Endothelial cell of umbilical vein (primary cell): Measurements from ENCODE around the gene MBLAC1. TPM values are rescaled to one million over a fixed set of nuclear protein-coding genes. Genes with fewer than 3 reads are reported as not detected.

ENCODE experiments used
- BruUV-seq: library from RNA; stranded (reverse); fragments of 400-500 nt; replicated peaks from 2 replicates; lab custom pipeline; 2021; lab: Mats Ljungman, UMichigan
- CTCF ChIA-PET: fragments of 300-600, 350-600 bp; sonication (Branson Sonifier 250); formaldehyde crosslinking; loops from one replicate; lab custom pipeline; 2021; ENCODE audit warnings: antibody characterized with exemption, inconsistent platforms; lab: Charles Lee
- POLR2A ChIA-PET: fragments of 300-600, 350-600 bp; sonication (Branson Sonifier 250); formaldehyde crosslinking; loops from one replicate; lab custom pipeline; 2021; ENCODE audit warnings: antibody characterized with exemption, inconsistent platforms; lab: Charles Lee
- DNase-seq: peaks from one replicate; pipeline ENCODE4 v3.0.0-alpha.2; 2011; ENCODE audit warnings: low read depth, low spot score
- FAIRE-seq: peaks from 2 replicates; lab custom pipeline; 2011; peaks lifted over from hg19 to GRCh38; lab: Jason Lieb, UNC
- H2AFZ ChIP-seq: 2 replicates; pipeline ENCODE4 v1.6.0; 2012; ENCODE audit warnings: low read depth, low read length, control low read depth, inconsistent platforms
- H3K27ac ChIP-seq: 2 replicates; pipeline ENCODE4 v1.5.1; 2011; ENCODE audit warnings: low read depth, mild to moderate bottlenecking, control low read depth, low read length, moderate library complexity; ENCODE audit not compliant: insufficient read depth
- H3K27me3 ChIP-seq, 2 experiments: 2 replicates each; pipeline versions ENCODE4 v1.6.0 to v1.6.1; 2011; ENCODE audit warnings: low read length in 2 of 2, mixed read lengths in 1 of 2; ENCODE audit not compliant: control insufficient read depth in 2 of 2, insufficient read depth in 2 of 2
- H3K36me3 ChIP-seq, 2 experiments: 2 replicates in 1 of 2; 3 replicates in 1 of 2; pipeline ENCODE4 v1.5.1; 2011; ENCODE audit warnings: low read length in 2 of 2, mild to moderate bottlenecking in 1 of 2, moderate library complexity in 1 of 2; ENCODE audit not compliant: control insufficient read depth in 2 of 2, insufficient read depth in 2 of 2; ENCODE audit errors: extremely low read depth in 1 of 2
- H3K4me1 ChIP-seq: 3 replicates; pipeline ENCODE4 v1.5.1; 2011; ENCODE audit warnings: mild to moderate bottlenecking, low read length; ENCODE audit not compliant: control insufficient read depth, insufficient read depth; ENCODE audit errors: extremely low read depth
- H3K4me2 ChIP-seq: 2 replicates; pipeline ENCODE4 v1.6.1; 2011; ENCODE audit warnings: low read length, control low read depth, mixed read lengths; ENCODE audit not compliant: insufficient read depth
- H3K4me3 ChIP-seq, 3 experiments: fragments of 200-600 bp in 1 of 3; sonication (generic), shearing (Covaris generic) in 1 of 3; replicated peaks in 1 of 3; 2 replicates each; pipeline ENCODE4 v1.5.1; 2011 to 2016; ENCODE audit warnings: control low read depth in 3 of 3, low read length in 3 of 3, mild to moderate bottlenecking in 2 of 3, inconsistent platforms in 1 of 3, low read depth in 1 of 3, moderate library complexity in 1 of 3; ENCODE audit not compliant: insufficient read depth in 1 of 3
- H3K79me2 ChIP-seq: 2 replicates; pipeline ENCODE4 v1.6.0; 2012; ENCODE audit warnings: low read length, inconsistent platforms; ENCODE audit not compliant: control insufficient read depth, insufficient read depth
- H3K9ac ChIP-seq: replicated peaks from 2 replicates; pipeline ENCODE3; 2011; ENCODE audit warnings: low read length, control low read depth; ENCODE audit not compliant: insufficient read depth; ENCODE audit errors: extremely low read depth
- H3K9me1 ChIP-seq: replicated peaks from 3 replicates; pipeline ENCODE4 v1.6.0; 2011; ENCODE audit warnings: mild to moderate bottlenecking, low read length; ENCODE audit not compliant: control insufficient read depth, insufficient read depth; ENCODE audit errors: extremely low read depth
- H3K9me3 ChIP-seq: replicated peaks from 2 replicates; pipeline ENCODE4 v1.5.1; 2012; ENCODE audit warnings: low read length, inconsistent platforms; ENCODE audit not compliant: control insufficient read depth, insufficient read depth
- H4K20me1 ChIP-seq: replicated peaks from 2 replicates; pipeline ENCODE3; 2011; ENCODE audit warnings: mild to moderate bottlenecking, low read length; ENCODE audit not compliant: control insufficient read depth, insufficient read depth; ENCODE audit errors: extremely low read depth
- JUN ChIP-seq: IDR thresholded peaks from 2 replicates; pipeline ENCODE4 v1.6.1; 2011; ENCODE audit warnings: borderline replicate concordance, low read depth; ENCODE audit not compliant: insufficient read length, insufficient read depth
- POLR2A ChIP-seq: IDR thresholded peaks from 2 replicates; pipeline ENCODE4 v1.6.1; 2012; ENCODE audit warnings: low read depth, mild to moderate bottlenecking, control low read depth, low read length
- POLR2AphosphoS5 ChIP-seq: IDR thresholded peaks from 2 replicates; pipeline ENCODE4 v1.6.1; 2012; ENCODE audit warnings: low read depth, mild to moderate bottlenecking, control low read depth, low read length, moderate library complexity; ENCODE audit not compliant: insufficient read depth
- dilution Hi-C: fragments of 300-500 bp; cut with MboI; formaldehyde crosslinking; loops from one replicate; pipeline ENCODE4 v1.15.0; 2019; ENCODE audit warnings: low sequenced_read_pairs; ENCODE audit not compliant: extremely low pct_ligation_motif_present
- intact Hi-C: fragments of 100-400 bp; cut with micrococcal nuclease; formaldehyde crosslinking; loops from one replicate; pipeline ENCODE4 v1.10.0; 2022
- polyA plus RNA-seq, 4 experiments: library from polyadenylated mRNA; depleted of rRNA in 3 of 4; stranded (reverse) in 3 of 4; unstranded in 1 of 4; fragments of >200 nt; gene quantifications; 2 replicates each; pipeline versions ENCODE4 v1.2.1 to v1.2.3, GENCODE V29; 2011 to 2012; ENCODE audit warnings: missing spikeins in 1 of 4
- total RNA-seq: library from RNA; stranded (reverse); gene quantifications from 2 replicates; pipeline ENCODE4 v1.2.3, GENCODE V29; 2021
- TF ChIP-seq, protein P1 (sequence below), 2 donors: IDR thresholded peaks; 1 replicate in 1 of 2; 2 replicates in 1 of 2; pipeline ENCODE4 v1.5.1; 2011; ENCODE audit warnings: low read length in 2 of 2, mild to moderate bottlenecking in 2 of 2, moderate library complexity in 2 of 2, control low read depth in 1 of 2, inconsistent platforms in 1 of 2, low read depth in 1 of 2; ENCODE audit not compliant: insufficient read depth in 1 of 2; ENCODE audit errors: extremely low read depth in 1 of 2

Gene MBLAC1
- total and polyA plus RNA-seq, 2 donors (not counting 3 experiments of a cell fraction or from before 2014, with no cell fraction given) = 1.8 to 2.1 TPM

GRCh38 chr7:100130608-100131453 is 4.1 kb downstream of the MBLAC1 start:
- BruUV-seq = no TSS peak

More at GRCh38 chr7:100130608-100131453, 4.1 kb downstream of the MBLAC1 start:
- CTCF ChIA-PET = interaction anchor here (0.6 to 5.9 kb wide), 29 partner anchors 9 to 277 kb away, joined by 3 to 79 read pairs (median 4); partner anchors contain the start of genes AP4M1, GAL3ST4, LAMTOR4 and MCM7
- H3K9ac ChIP-seq = no peak overlapping the region
- no peak overlapping the region for H3K4me3 ChIP-seq
- H3K36me3 ChIP-seq = no peaks in the 10 kb centered on the region
- H3K4me1 ChIP-seq = peaks cover 11% of the 10 kb centered on the region
- H3K79me2 ChIP-seq = no peaks in the 10 kb centered on the region
- no peak overlapping the region for H3K27ac ChIP-seq
- FAIRE-seq (peak; percentile 79), DNase-seq (peak; percentile 55)
- no peaks in the 10 kb centered on the region for H3K9me3 ChIP-seq
- H3K27me3 ChIP-seq = no peaks in the 10 kb centered on the region
- POLR2A ChIA-PET = no interaction called here
- no peaks in the 10 kb centered on the region for H3K9me1 ChIP-seq
- intact Hi-C loops = no loop called here
- H3K4me2 ChIP-seq = no peak overlapping the region
- TF ChIP-seq, protein P1, sequence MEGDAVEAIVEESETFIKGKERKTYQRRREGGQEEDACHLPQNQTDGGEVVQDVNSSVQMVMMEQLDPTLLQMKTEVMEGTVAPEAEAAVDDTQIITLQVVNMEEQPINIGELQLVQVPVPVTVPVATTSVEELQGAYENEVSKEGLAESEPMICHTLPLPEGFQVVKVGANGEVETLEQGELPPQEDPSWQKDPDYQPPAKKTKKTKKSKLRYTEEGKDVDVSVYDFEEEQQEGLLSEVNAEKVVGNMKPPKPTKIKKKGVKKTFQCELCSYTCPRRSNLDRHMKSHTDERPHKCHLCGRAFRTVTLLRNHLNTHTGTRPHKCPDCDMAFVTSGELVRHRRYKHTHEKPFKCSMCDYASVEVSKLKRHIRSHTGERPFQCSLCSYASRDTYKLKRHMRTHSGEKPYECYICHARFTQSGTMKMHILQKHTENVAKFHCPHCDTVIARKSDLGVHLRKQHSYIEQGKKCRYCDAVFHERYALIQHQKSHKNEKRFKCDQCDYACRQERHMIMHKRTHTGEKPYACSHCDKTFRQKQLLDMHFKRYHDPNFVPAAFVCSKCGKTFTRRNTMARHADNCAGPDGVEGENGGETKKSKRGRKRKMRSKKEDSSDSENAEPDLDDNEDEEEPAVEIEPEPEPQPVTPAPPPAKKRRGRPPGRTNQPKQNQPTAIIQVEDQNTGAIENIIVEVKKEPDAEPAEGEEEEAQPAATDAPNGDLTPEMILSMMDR (IDR thresholded peaks at IDR 0.05; ENCODE audit: extremely low read depth in 1 of 2, insufficient read depth in 1 of 2, low read depth in 1 of 2, low read length in 2 of 2) = peak; percentile 61 to 85
- TF ChIP-seq POLR2A (no peak), JUN (no peak), POLR2AphosphoS5 (no peak)
- no peaks in the 10 kb centered on the region for H4K20me1 ChIP-seq
- peak overlapping the region; percentile 46 for H2AFZ ChIP-seq
- dilution Hi-C loops = no loop called here
